WERI-Rb-1 (cell line): ENCODE measurements around the gene PCED1B.
A peak's percentile ranks its signal among the peaks of the same experiment; 100 is the strongest.

Experiments used
- DNase-seq: peaks from one replicate; pipeline ENCODE4 v3.0.0-alpha.2; 2020
- H3K27ac ChIP-seq: fragments of 250-450 bp; sonication (Bioruptor Pico); 2 replicates; pipeline ENCODE4 v1.5.1; 2020; ENCODE audit warnings: mild to moderate bottlenecking, moderate library complexity
- H3K27me3 ChIP-seq: fragments of 250-450 bp; sonication (Bioruptor Pico); 2 replicates; pipeline ENCODE4 v1.5.1; 2021; ENCODE audit warnings: mild to moderate bottlenecking, low read depth, moderate library complexity; ENCODE audit not compliant: insufficient read depth, severe bottlenecking
- H3K36me3 ChIP-seq: fragments of 250-450 bp; sonication (Bioruptor Pico); 2 replicates; pipeline ENCODE4 v1.5.1; 2020; ENCODE audit warnings: mild to moderate bottlenecking, moderate library complexity
- H3K4me3 ChIP-seq: 2 replicates; pipeline ENCODE4 v1.5.1; 2011; ENCODE audit warnings: low read depth, mild to moderate bottlenecking, control low read depth, low read length
- H3K9me3 ChIP-seq: fragments of 250-450 bp; sonication (Bioruptor Pico); 2 replicates; pipeline ENCODE4 v1.5.1; 2021; ENCODE audit warnings: mild to moderate bottlenecking, moderate library complexity; ENCODE audit not compliant: severe bottlenecking
- CTCF ChIP-seq: IDR thresholded peaks from 2 replicates; pipeline ENCODE4 v1.5.1; 2011; ENCODE audit warnings: low read depth, mild to moderate bottlenecking, control low read depth, inconsistent platforms, low read length

PCED1B gene

GRCh38 chr12:47078086-47078395 lies 1.4 kb upstream of the PCED1B start:
- Histone ChIP-seq H3K4me3 (no peak overlapping the region), H3K27me3 (peaks cover 66% of the 10 kb centered on the region), H3K36me3 (no peaks in the 10 kb centered on the region), H3K9me3 (no peaks in the 10 kb centered on the region), H3K27ac (no peak overlapping the region)
- DNase-seq, result no peak
- no peak for TF ChIP-seq CTCF

GRCh38 chr12:47078733-47079467 lies 521 bp upstream of the PCED1B start:
- no peak overlapping the region for H3K27ac ChIP-seq
- H3K4me3 ChIP-seq, result peak overlapping the region; percentile 9
- H3K9me3 ChIP-seq, result no peaks in the 10 kb centered on the region
- no peaks in the 10 kb centered on the region for H3K36me3 ChIP-seq
- no peak for TF ChIP-seq CTCF
- peaks cover 68% of the 10 kb centered on the region for H3K27me3 ChIP-seq
- no peak for DNase-seq

GRCh38 chr12:47079981-47080724 lies 732 bp downstream of the PCED1B start:
- Histone ChIP-seq H3K27ac (no peak overlapping the region), H3K9me3 (no peaks in the 10 kb centered on the region), H3K36me3 (no peaks in the 10 kb centered on the region), H3K4me3 (no peak overlapping the region), H3K27me3 (peaks cover 74% of the 10 kb centered on the region)
- DNase-seq, result no peak
- TF ChIP-seq CTCF, result no peak

GRCh38 chr12:47080725-47081502 lies 1.5 kb downstream of the PCED1B start:
- peaks cover 73% of the 10 kb centered on the region for H3K27me3 ChIP-seq
- TF ChIP-seq CTCF, result no peak
- no peak overlapping the region for H3K27ac ChIP-seq
- H3K36me3 ChIP-seq, result no peaks in the 10 kb centered on the region
- H3K9me3 ChIP-seq, result no peaks in the 10 kb centered on the region
- no peak overlapping the region for H3K4me3 ChIP-seq
- DNase-seq, result no peak

GRCh38 chr12:47082283-47082682 lies 2.9 kb downstream of the PCED1B start:
- H3K9me3 ChIP-seq, result no peaks in the 10 kb centered on the region
- no peaks in the 10 kb centered on the region for H3K36me3 ChIP-seq
- H3K27me3 ChIP-seq, result peaks cover 63% of the 10 kb centered on the region
- H3K4me3 ChIP-seq, result no peak overlapping the region
- TF ChIP-seq CTCF, result no peak
- no peak overlapping the region for H3K27ac ChIP-seq
- no peak for DNase-seq
